KG1 (cell line): ENCODE data around the gene E2F3.

Experiments
- DNase-seq: peaks from one replicate; lab custom pipeline; 2025; lab: John Stamatoyannopoulos, UW

Gene E2F3

DNA sequence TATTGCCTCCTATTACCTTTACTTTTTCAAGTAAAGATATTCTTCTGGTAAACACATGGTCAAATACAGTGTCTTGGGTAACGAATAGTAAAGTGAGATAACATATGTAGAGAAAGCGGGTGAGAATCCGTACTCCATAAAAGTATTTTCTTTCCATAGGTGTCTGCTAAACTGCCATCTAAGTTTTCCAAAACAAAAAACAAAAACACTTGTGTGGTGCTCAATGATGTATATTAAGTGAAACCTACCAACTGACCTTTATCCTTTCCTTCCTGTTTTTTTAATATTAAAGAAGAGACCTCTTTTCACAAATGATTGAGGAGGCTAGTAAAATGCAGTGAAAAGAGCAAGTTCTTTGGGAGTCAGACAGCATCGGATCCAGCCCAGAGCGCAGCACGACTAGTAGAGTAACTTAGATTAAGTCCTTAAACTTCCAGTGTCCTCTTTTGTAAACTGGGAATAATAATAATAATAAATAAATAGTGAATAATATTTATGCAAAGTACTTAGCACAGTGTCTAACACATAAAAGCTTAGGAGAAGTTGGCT, 132.1 kb downstream of the E2F3 start:
- no peak for DNase-seq

DNA sequence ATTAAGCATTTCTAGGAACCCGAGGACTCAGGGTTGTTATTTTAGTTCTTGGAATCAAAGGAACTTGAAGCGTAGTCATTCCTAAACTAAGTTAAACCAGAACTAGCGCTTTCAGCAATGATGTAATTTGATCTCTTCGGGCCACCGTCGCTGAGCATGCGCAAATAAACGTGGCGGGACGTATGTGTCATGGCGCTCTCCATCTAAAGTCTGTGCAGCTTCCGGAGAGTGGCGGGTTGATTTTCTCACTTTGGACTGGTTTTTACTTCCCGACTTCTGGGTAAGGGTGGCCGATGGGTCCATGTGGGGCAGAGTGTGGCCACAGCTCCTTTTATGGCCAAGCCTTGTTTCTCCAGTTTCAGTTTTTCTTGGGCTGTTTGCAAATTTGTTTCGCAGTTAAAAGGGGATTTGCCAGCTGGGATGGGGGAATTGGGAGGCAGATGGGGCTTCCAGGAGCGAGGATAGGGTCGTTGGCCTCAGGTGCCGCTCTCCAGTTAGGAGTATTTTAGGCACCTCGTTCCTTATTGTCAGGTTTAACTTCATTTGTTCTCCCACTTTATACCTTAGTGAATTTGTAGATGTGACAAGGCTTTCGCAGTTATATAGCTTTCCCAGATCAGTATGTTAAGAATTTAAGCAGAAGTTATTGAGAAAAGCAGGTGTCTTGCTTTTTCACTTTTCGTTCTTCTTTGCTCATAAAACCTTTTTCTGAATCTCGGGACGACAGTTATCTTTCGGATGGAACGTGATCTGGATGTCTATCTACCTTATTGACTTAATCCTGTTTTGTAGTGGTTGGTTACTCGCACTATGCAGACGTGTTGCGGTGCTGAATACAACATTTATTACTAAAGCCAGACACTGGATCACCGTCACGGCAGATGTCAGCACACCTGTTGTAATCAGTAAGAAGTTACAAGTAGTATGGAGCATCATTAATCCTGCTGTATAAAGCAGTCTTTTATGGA, 132.9 kb downstream of the E2F3 start, which contains the start of gene CDKAL1:
TSS of gene CDKAL1 (plus strand) at position 163 of the 968 bp plus-strand sequence. CDS start 11,894 bp downstream, outside the sequence.
- peak; percentile 85 for DNase-seq

DNA sequence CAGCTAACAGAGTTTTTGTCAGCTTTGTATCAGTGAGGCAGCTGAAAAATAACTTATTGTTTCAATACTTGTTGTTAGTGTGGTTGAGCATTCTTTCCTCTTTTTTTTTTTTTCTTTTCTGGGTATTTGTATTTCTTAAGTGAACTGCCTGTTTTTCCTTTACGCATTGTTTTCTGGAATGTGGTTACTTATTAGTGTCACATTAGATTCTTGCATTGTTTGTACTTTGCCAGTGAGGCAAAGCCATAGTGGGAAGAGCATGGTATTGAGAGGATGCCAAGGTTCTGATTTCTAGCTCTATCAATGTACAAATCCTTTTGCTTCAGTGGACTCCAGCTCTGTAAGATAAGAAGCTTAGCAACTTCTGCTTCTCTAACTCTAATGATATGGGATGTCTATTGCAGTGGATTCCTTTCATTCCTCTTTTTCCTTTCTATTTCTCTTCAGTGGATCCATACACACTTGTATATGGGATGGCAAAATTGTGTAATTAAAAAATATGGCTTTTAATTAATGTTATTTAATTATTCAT, 136.5 kb downstream of the E2F3 start:
- no peak for DNase-seq

GRCh38 chr6:20538907-20539306, 137.2 kb downstream of the E2F3 start:
- DNase-seq, result no peak

DNA sequence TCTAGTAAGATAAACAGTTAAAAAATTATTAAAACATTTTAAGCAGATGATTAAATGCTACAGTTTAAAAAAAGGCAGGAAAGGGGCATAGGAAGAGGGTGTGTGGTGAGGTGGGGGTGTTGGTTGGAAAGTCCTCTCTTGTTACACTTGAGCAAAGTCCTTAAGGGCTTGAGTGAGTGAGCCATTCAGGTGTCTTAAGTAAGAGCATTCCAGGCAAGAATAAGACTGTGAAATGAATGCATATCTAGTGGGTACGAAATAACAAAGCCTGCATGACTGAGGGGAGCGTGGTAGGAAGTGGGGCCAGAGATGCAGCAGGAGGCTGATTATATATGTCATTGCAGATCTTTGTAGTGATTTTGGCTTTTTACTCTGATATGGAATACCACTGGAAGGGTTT, 137.7 kb downstream of the E2F3 start:
- DNase-seq, result no peak

DNA sequence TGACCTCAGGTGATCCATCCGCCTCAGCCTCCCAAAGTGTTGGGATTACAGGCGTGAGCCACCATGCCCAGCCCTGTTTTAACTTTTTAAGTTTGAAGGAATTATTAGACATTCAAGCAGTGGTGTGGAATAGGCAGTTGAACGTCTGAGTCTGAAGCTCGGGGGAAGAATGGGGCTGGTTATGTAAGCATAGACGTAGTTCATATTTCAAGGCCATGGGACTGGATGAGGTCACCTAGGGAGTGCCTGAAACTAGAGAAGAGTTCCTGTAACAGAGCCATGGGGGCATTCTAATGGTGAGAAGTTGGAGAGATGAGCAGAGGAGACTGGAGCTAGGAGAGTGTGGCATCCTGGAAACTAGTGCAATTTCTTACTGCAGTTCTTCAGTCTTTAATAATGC, 139.0 kb downstream of the E2F3 start:
- no peak for DNase-seq

DNA sequence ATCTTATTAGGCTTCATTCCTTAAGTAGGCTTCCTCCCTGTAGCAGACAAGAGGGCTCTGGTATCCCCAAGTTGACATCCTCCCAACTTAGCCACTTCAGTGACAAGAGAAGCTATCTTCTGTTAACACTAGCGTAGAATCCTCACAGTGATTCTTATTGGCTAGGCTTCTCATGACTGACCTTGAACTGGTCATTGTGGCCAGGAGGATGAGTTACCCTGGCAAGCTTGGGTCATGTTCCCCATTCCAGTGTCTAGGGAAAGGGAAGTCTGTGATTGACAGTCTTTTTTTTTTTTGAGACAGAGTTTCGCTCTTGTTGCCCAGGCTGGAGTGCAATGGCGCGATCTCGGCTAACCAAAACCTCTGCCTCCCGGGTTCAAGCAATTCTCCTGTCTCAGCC, 139.7 kb downstream of the E2F3 start:
- no peak for DNase-seq

GRCh38 chr6:20542927-20543602, 141.4 kb downstream of the E2F3 start:
- DNase-seq, result no peak
